Measurements from ENCODE around the gene TRMT61B. TPM values are rescaled to one million over a fixed set of nuclear protein-coding genes. Genes with fewer than 3 reads are reported as not detected.
A peak's percentile ranks its signal among the peaks of the same experiment; 100 is the strongest.

TRMT61B gene
- total RNA-seq, 1 experiment from 2014 or later = 24.0 TPM

- peaks cover 45% of the 10 kb centered on the region for H3K4me1 Mint-ChIP-seq
- H3K9me3 Mint-ChIP-seq = no peaks in the 10 kb centered on the region
- DNase-seq (ENCODE audit: low spot score) = no peak
- no peak overlapping the region for H3K4me3 Mint-ChIP-seq
- peaks cover 38% of the 10 kb centered on the region for H3K36me3 Mint-ChIP-seq
- H3K27ac Mint-ChIP-seq = peak overlapping the region; percentile 85; the same call in 1 of the 2 replicates
- ChIA-PET CTCF (no interaction called here), POLR2A (no interaction called here)
- no peak for TF ChIP-seq MXD4 (CRISPR knock-in tag; IDR thresholded peaks at IDR 0.05; ENCODE audit: borderline replicate concordance)
- no peak for TF ChIP-seq TP53 (CRISPR knock-in tag; IDR thresholded peaks at IDR 0.05)
- TF ChIP-seq JUN (CRISPR knock-in tag; IDR thresholded peaks at IDR 0.05) = no peak
- no peak for TF ChIP-seq E2F5 (CRISPR knock-in tag; IDR thresholded peaks at IDR 0.05)
- no peak for TF ChIP-seq STAT6 (CRISPR knock-in tag; conservative IDR thresholded peaks at IDR 0.05; ENCODE audit: low read depth)
- no peak for TF ChIP-seq ZNF423 (CRISPR knock-in tag; IDR thresholded peaks at IDR 0.05)
- no peak for TF ChIP-seq ZNF671 (CRISPR knock-in tag; IDR thresholded peaks at IDR 0.05)
- TF ChIP-seq PRDM15 (CRISPR knock-in tag; IDR thresholded peaks at IDR 0.05) = no peak
- TF ChIP-seq RORB (CRISPR knock-in tag; IDR thresholded peaks at IDR 0.05) = no peak
- no peak for TF ChIP-seq SP1 (CRISPR knock-in tag; conservative IDR thresholded peaks at IDR 0.05)
- TF ChIP-seq ELF4 (CRISPR knock-in tag; IDR thresholded peaks at IDR 0.05; ENCODE audit: low read depth) = no peak
- TF ChIP-seq ETV6 (CRISPR knock-in tag; IDR thresholded peaks at IDR 0.05) = no peak
- no peak for ATAC-seq
- H3K27me3 Mint-ChIP-seq (ENCODE audit: low read depth) = no peaks in the 10 kb centered on the region
Measured at GRCh38 chr2:28901202-28901601, 31.1 kb upstream of the TRMT61B start.

GRCh38 chr2:28898048-28898447 is 27.9 kb upstream of the TRMT61B start:
- H3K27ac Mint-ChIP-seq = no peak overlapping the region
- ATAC-seq = no peak
- H3K9me3 Mint-ChIP-seq = no peaks in the 10 kb centered on the region
- peak overlapping the region; percentile 98 for H3K4me3 Mint-ChIP-seq
- TF ChIP-seq USF2 (CRISPR knock-in tag; IDR thresholded peaks at IDR 0.05) (no peak), CREM (CRISPR knock-in tag; IDR thresholded peaks at IDR 0.05) (no peak), SMAD4 (CRISPR knock-in tag; IDR thresholded peaks at IDR 0.05) (no peak)
- peaks cover 48% of the 10 kb centered on the region for H3K4me1 Mint-ChIP-seq
- no peak for DNase-seq (ENCODE audit: low spot score)
- ChIA-PET CTCF (no interaction called here), POLR2A (no interaction called here)
- peaks cover 20% of the 10 kb centered on the region for H3K36me3 Mint-ChIP-seq
- no peaks in the 10 kb centered on the region for H3K27me3 Mint-ChIP-seq (ENCODE audit: low read depth)

- ATAC-seq = no peak
- POLR2A ChIA-PET = no interaction called here
- no peak for TF ChIP-seq ZBTB21 (CRISPR knock-in tag; IDR thresholded peaks at IDR 0.05; ENCODE audit: borderline replicate concordance)
- no peak for TF ChIP-seq JUN (CRISPR knock-in tag; IDR thresholded peaks at IDR 0.05)
- TF ChIP-seq JAZF1 (CRISPR knock-in tag; IDR thresholded peaks at IDR 0.05) = no peak
- no peak for TF ChIP-seq HMGXB4 (CRISPR knock-in tag; IDR thresholded peaks at IDR 0.05)
- TF ChIP-seq ZSCAN18 (CRISPR knock-in tag; IDR thresholded peaks at IDR 0.05) = no peak
- no peak for TF ChIP-seq CDX4 (CRISPR knock-in tag; IDR thresholded peaks at IDR 0.05; ENCODE audit: borderline replicate concordance)
Measured at GRCh38 chr2:28896906-28897305, 26.8 kb upstream of the TRMT61B start.

More at GRCh38 chr2:28896906-28897305, 26.8 kb upstream of the TRMT61B start:
- peaks cover 48% of the 10 kb centered on the region for H3K4me1 Mint-ChIP-seq
- no peak for DNase-seq (ENCODE audit: low spot score)
- CTCF ChIA-PET = no interaction called here
- peak overlapping the region; percentile 98 for H3K4me3 Mint-ChIP-seq
- peaks cover 10% of the 10 kb centered on the region for H3K36me3 Mint-ChIP-seq
- H3K27ac Mint-ChIP-seq = no peak overlapping the region
- no peaks in the 10 kb centered on the region for H3K27me3 Mint-ChIP-seq (ENCODE audit: low read depth)
- no peaks in the 10 kb centered on the region for H3K9me3 Mint-ChIP-seq
